LHCN-M2 (cell line): ENCODE results near the gene FRMD4B. TPM values are rescaled to one million over a fixed set of nuclear protein-coding genes. Genes with fewer than 3 reads are reported as not detected.
"Not testable (repeated sequence)": the region's sequence is repeated elsewhere in the genome, so short reads cannot be mapped to it uniquely, and the experiment has no call there.

Source experiments
- DNase-seq: peaks from one replicate; pipeline ENCODE4 v3.0.0-alpha.2; 2012; ENCODE audit warnings: low read depth
- total RNA-seq: library from RNA; depleted of rRNA; stranded (reverse); fragments of >200 nt; gene quantifications from 2 replicates; pipeline ENCODE4 v1.2.3, GENCODE V29; 2014

Gene FRMD4B
- total RNA-seq, 1 experiment from 2014 or later: 5.6 TPM

GRCh38 chr3:69322512-69322911 lies 63.4 kb downstream of the FRMD4B start:
- DNase-seq: not testable (repeated sequence)

DNA sequence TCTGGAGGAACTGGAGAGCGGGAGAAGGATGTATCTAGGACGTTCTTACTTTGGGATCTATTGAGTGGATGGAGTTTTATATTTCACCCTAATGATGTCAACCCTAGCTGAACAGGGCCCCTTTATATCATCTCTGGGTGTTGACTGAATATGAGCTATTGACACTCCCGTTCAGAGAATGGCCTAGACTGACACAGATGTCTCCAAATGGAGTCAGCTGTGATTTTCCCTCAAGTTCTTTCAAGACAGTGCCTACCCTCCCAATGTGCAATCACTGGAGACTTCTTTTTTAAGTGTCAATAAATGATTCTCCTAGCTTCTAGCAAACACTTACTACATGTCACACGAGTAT lies 63.8 kb downstream of the FRMD4B start:
- DNase-seq: no peak

DNA sequence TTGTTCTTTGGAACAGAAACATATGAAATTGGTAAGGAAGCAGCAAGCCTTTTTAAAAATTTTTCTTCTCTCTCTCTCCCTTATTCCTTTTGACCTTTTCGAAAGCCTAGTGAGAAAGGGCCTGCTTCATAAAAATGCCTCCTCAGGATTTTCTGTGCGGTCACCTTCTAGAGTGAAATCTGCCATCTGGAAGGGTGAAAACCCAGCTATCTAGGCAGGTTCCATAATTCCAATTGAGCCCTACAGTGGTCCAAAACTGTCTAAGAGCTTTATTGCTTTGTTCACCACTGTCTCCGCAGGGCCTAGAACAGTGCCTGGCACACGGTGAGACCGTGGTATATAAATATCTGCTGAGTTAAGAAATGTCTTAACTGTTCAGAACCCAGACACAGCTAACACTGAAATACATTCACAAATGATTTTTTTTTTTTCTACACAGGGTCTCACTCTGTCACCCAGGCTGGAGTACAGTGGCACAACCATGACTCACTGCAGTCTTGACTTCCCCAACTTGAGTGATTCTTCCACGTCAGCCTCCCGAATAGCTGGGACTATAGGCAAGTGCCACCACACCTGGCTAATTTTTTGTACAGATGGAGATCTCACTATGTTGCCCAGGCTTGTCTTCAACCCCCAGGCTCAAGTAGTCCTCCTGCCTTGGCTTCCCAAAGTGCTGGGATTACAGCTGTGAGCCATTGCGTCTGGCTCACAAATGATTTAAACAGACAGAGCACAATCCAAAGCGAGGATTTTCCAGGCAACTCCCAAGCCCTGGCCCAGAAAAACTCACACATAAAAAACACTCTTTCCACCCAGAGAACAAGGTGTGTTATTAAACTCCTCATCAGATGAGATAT lies 64.4 kb downstream of the FRMD4B start:
- DNase-seq: no peak

- DNase-seq: no peak
Observed at GRCh38 chr3:69320871-69321271, 65.0 kb downstream of the FRMD4B start.

DNA sequence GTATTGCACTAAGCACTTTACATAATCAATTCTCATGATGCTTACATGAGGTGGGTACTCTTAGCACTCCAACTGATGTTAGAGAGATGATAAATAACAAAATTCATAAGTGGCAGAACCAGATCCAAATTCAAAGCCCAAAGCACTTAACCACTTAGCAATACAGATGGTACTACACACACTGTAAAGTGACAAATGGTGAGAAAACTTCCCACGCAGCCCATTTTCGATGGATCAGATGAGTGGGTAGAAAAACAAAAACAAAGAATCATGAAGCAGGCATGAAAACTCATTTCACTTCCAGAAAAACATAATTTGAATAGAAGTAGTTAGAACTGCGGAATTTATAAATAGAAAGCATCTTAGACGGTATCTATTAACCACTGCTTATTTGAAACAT lies 66.2 kb downstream of the FRMD4B start:
- DNase-seq: no peak

- DNase-seq: no peak
Observed at GRCh38 chr3:69318410-69318809, 67.5 kb downstream of the FRMD4B start.

GRCh38 chr3:69313251-69313650 lies 72.6 kb downstream of the FRMD4B start:
- no peak for DNase-seq

DNA sequence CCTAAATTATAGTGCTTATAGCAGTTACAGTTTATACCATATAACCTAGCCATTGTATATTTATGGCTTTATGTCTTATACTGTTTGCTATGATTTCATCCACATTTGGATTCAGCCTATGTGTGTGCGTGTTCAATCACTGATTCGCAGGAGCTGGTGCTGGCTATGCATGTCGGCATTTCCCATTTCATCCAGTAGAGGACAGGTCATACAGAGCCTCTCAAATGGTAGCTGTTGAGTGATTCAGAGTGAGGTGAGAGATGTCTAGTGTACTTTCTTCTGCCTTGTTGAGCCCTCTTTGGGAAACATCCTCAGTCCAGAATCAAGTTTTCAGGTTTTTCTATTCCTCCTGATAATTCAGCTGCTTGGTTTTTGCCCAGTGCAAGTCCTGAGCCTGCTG lies 76.1 kb downstream of the FRMD4B start:
- DNase-seq: peak; percentile 57

GRCh38 chr3:69306239-69307185 lies 79.4 kb downstream of the FRMD4B start:
- peak; percentile 92 for DNase-seq

DNA sequence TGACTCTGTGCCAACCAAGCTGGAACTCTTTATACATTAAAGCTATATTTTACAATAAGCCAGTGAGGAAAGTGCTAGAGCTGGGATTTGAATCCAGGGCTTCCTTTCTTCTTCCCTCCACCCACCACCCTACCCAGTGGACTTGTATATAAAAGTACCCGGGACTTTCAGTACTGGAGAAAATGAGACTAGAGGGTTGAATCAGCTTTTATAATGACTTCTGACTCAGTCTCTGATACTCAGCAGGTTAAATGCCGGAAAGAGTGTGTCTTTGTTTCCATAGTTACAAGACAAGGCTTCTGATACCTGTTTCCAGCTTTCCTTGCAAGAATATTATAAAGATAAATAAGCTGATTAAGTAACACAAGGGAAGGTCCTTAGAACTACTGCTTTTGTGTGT lies 80.9 kb downstream of the FRMD4B start:
- no peak for DNase-seq

DNA sequence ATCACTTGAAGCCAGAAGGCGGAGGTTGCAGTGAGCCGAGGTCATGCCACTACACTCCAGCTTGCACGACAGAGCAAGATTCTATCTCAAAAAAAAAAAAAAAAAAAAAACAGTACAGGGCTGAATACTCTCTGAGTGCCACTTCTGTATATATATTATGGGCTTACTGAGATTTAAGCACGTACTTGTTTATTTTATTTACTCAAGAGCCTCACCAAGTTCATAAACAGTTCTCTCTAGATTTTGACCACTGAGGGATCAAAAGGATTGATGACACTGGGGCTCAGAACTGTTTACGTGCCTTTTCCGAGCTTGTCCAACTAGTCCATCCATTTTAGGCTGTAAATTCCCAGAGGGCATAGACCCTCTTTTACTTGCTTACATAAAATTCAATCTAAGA lies 81.5 kb downstream of the FRMD4B start:
- DNase-seq: no peak

GRCh38 chr3:69300296-69300695 lies 85.6 kb downstream of the FRMD4B start:
- DNase-seq: no peak

DNA sequence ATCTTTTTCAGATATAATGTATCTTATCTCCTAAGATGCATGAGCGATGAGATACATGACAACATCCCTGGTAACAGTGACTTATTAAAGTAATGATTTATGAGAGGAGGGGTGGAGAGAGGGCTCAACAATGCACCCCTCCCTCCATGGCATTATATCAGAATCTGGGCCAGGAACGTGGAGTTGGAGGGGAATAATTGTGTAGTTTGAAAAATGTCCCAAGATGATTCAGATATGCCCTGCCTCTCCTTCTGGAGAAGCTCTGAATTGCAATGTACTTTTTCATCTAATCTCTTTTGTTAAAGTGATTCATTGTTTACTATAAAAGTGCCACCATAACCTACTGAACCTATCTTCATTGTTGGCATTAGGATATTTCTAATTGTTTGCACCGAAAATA lies 86.5 kb downstream of the FRMD4B start:
- no peak for DNase-seq

GRCh38 chr3:69297501-69297900 lies 88.4 kb downstream of the FRMD4B start:
- DNase-seq: no peak

- DNase-seq: no peak
Observed at GRCh38 chr3:69296995-69297394, 88.9 kb downstream of the FRMD4B start.

DNA sequence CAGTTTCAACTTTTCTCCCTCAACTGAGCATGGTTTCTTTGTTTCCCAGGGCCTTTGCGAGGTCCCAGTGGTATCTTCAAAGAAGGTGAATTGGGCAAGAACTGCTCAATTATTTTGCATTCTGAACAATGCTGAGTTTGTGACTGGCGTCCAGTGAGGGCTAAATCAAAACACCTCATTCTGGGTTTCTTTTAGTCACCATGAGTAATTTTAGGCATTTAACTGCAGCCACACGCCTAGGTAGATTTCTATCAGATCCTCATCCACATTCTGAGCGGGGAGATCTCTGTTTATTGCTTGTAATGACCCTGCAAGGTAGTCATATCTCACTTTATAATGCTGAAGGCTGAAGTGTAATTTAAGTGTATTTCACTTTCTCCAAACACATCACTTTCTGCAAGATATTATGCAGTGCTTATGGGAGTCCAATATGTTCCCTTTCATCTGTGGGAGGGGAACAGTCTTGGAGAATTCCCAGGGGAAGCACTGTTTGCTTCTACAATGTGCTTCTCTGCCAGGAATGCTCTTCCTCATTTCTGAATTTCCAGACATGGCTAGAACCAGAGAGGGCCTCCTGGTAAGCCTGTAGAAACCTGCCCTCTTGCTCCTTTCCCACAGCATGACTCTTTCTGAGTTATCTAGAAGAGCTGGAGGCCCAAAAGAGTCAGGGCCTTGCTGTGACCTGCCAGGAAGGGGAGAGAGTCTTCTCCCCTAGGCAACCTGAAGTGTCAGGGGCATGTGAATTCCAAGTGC lies 91.7 kb downstream of the FRMD4B start:
- peak; percentile 49 for DNase-seq

- DNase-seq: no peak
Observed at GRCh38 chr3:69292959-69293574, 92.8 kb downstream of the FRMD4B start.

GRCh38 chr3:69292185-69292584 lies 93.7 kb downstream of the FRMD4B start:
- DNase-seq: no peak

- DNase-seq: no peak
Observed at GRCh38 chr3:69290430-69290829, 95.5 kb downstream of the FRMD4B start.

DNA sequence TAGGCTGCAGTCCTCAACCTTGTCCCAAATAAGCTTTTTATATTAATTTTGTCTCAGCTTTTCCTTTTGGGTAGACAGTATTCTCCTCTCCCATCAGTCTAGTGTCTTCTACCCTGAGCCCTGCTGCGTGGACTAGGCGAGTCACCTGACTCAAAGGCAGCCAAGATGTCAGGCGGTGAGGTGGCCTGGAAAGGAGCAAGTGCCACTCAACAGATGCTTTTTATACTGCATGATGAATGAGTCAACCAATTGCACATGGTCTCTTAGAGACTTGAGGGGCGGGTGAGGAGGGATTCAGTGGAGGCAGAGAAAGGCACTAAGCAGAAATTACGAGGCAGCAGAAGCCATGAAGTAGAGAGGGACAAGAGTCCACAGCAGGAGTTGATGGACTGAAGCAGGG lies 95.9 kb downstream of the FRMD4B start:
- peak; percentile 6 for DNase-seq

DNA sequence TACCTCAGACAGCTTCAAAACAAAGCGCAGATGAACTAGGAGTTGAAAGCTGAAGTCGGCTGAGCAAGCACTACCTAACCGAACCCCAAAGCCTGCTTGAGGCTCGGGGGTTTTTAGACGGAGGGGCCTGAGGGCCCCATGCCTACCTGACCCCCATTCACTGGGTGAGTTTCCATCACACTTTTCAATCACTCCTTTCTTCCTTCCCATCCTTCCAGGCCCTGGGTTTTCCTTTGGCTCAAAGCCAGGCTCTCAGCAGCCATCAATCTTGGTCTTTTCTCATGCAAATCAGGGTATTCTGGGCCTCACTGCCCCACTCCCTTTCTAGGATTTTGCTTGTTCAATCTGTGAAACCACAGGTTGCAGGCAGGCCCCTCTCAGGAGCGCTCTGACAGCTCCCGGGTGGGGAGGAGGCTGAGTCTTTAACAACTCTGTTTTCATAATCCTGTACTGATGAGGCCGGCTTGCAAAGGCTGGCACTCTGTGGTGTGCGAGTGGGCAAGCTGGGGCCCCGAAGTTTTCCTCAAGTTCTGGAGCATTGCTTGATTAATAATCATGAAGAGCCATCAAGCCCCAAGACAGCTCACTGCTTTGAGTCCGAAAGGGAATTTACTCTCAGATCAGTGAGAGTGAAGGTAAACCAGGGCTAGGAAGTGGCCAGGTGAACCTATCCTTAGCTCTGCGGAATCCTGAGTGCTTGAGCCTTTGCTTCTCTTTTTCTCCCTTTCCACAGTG lies 97.6 kb downstream of the FRMD4B start:
- DNase-seq: no peak
